ENCODE results near the gene KCNIP4. TPM values are rescaled to one million over a fixed set of nuclear protein-coding genes. Genes with fewer than 3 reads are reported as not detected.

Gene KCNIP4
- total and polyA plus RNA-seq, 2 experiments from 2014 or later, result 0.14 to 0.63 TPM

DNA sequence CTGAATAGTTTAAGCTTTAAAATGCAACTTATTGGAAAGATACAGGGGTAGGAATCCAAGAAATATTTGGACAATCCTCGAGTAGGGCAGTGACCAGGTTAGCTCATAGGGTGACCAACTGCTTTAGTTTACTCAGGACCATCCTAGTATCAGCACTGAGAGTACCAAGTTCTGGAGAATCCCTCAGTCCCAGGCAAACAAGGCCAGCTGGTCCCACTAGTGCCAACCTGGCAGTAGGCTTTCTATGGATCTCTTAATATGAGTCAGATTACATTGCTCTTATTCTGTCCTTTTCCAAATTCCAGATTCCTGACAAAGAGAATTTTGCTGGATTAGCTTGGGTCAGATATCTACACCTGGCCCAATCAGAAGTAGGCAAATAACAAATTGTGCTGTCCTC is 493.7 kb downstream of the KCNIP4 start:
- Histone ChIP-seq H3K4me1 (ENCODE audit: insufficient read depth) (no peaks in the 10 kb centered on the region), H3K4me2 (no peak overlapping the region), H3K36me3 (ENCODE audit: insufficient read depth) (no peaks in the 10 kb centered on the region), H4K20me1 (replicated peaks; ENCODE audit: insufficient read depth) (no peaks in the 10 kb centered on the region), H3K27ac (ENCODE audit: low read depth) (no peak overlapping the region), H3K9me2 (ENCODE audit: insufficient read depth) (no peaks in the 10 kb centered on the region), H3K4me3 (no peak overlapping the region), H3F3A (replicated peaks; ENCODE audit: low read depth) (no peaks in the 10 kb centered on the region), H3K27me3 (ENCODE audit: insufficient read depth) (no peaks in the 10 kb centered on the region), H3K79me2 (replicated peaks; ENCODE audit: insufficient read depth) (no peaks in the 10 kb centered on the region), H2AFZ (no peak overlapping the region)
- DNase-seq (ENCODE audit: low spot score) (no peak), ATAC-seq (no peak)
- Mint-ChIP-seq H3K36me3 (ENCODE audit: low read depth) (no peaks in the 10 kb centered on the region), H3K27me3 (ENCODE audit: insufficient read depth, low read depth, poor library complexity) (no peaks in the 10 kb centered on the region), H3K9me3 (no peaks in the 10 kb centered on the region), H3K4me1 (no peaks in the 10 kb centered on the region), H3K4me3 (no peak overlapping the region), H3K27ac (no peak overlapping the region)
- TF ChIP-seq, protein P1, sequence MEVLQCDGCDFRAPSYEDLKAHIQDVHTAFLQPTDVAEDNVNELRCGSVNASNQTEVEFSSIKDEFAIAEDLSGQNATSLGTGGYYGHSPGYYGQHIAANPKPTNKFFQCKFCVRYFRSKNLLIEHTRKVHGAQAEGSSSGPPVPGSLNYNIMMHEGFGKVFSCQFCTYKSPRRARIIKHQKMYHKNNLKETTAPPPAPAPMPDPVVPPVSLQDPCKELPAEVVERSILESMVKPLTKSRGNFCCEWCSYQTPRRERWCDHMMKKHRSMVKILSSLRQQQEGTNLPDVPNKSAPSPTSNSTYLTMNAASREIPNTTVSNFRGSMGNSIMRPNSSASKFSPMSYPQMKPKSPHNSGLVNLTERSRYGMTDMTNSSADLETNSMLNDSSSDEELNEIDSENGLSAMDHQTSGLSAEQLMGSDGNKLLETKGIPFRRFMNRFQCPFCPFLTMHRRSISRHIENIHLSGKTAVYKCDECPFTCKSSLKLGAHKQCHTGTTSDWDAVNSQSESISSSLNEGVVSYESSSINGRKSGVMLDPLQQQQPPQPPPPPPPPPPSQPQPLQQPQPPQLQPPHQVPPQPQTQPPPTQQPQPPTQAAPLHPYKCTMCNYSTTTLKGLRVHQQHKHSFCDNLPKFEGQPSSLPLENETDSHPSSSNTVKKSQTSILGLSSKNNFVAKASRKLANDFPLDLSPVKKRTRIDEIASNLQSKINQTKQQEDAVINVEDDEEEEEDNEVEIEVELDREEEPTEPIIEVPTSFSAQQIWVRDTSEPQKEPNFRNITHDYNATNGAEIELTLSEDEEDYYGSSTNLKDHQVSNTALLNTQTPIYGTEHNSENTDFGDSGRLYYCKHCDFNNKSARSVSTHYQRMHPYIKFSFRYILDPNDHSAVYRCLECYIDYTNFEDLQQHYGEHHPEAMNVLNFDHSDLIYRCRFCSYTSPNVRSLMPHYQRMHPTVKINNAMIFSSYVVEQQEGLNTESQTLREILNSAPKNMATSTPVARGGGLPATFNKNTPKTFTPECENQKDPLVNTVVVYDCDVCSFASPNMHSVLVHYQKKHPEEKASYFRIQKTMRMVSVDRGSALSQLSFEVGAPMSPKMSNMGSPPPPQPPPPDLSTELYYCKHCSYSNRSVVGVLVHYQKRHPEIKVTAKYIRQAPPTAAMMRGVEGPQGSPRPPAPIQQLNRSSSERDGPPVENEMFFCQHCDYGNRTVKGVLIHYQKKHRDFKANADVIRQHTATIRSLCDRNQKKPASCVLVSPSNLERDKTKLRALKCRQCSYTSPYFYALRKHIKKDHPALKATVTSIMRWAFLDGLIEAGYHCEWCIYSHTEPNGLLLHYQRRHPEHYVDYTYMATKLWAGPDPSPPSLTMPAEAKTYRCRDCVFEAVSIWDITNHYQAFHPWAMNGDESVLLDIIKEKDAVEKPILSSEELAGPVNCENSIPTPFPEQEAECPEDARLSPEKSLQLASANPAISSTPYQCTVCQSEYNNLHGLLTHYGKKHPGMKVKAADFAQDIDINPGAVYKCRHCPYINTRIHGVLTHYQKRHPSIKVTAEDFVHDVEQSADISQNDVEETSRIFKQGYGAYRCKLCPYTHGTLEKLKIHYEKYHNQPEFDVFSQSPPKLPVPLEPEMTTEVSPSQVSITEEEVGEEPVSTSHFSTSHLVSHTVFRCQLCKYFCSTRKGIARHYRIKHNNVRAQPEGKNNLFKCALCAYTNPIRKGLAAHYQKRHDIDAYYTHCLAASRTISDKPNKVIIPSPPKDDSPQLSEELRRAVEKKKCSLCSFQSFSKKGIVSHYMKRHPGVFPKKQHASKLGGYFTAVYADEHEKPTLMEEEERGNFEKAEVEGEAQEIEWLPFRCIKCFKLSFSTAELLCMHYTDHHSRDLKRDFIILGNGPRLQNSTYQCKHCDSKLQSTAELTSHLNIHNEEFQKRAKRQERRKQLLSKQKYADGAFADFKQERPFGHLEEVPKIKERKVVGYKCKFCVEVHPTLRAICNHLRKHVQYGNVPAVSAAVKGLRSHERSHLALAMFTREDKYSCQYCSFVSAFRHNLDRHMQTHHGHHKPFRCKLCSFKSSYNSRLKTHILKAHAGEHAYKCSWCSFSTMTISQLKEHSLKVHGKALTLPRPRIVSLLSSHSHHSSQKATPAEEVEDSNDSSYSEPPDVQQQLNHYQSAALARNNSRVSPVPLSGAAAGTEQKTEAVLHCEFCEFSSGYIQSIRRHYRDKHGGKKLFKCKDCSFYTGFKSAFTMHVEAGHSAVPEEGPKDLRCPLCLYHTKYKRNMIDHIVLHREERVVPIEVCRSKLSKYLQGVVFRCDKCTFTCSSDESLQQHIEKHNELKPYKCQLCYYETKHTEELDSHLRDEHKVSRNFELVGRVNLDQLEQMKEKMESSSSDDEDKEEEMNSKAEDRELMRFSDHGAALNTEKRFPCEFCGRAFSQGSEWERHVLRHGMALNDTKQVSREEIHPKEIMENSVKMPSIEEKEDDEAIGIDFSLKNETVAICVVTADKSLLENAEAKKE (CRISPR knock-in tag; IDR thresholded peaks at IDR 0.05), result no peak
- TF ChIP-seq EZH2 (IDR thresholded peaks at IDR 0.05; ENCODE audit: low read depth, unreplicated experiment) (no peak), JUNB (IDR thresholded peaks at IDR 0.05; ENCODE audit: unreplicated experiment) (no peak), ZNF114 (CRISPR knock-in tag; IDR thresholded peaks at IDR 0.05) (no peak), STAT1 (IDR thresholded peaks at IDR 0.05; ENCODE audit: unreplicated experiment) (no peak), CREB1 (CRISPR knock-in tag; IDR thresholded peaks at IDR 0.05; ENCODE audit: low read depth) (no peak), ZNF331 (CRISPR knock-in tag; IDR thresholded peaks at IDR 0.05; ENCODE audit: low read depth) (no peak), NANOG (IDR thresholded peaks at IDR 0.05; ENCODE audit: borderline replicate concordance) (no peak), EZH2phosphoT487 (IDR thresholded peaks at IDR 0.05; ENCODE audit: unreplicated experiment) (no peak), POLR2AphosphoS5 (IDR thresholded peaks at IDR 0.05; ENCODE audit: low read depth) (no peak)
- TF ChIP-seq, protein P2, sequence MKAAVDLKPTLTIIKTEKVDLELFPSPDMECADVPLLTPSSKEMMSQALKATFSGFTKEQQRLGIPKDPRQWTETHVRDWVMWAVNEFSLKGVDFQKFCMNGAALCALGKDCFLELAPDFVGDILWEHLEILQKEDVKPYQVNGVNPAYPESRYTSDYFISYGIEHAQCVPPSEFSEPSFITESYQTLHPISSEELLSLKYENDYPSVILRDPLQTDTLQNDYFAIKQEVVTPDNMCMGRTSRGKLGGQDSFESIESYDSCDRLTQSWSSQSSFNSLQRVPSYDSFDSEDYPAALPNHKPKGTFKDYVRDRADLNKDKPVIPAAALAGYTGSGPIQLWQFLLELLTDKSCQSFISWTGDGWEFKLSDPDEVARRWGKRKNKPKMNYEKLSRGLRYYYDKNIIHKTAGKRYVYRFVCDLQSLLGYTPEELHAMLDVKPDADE (IDR thresholded peaks at IDR 0.05), result no peak
- TF ChIP-seq, protein P3, sequence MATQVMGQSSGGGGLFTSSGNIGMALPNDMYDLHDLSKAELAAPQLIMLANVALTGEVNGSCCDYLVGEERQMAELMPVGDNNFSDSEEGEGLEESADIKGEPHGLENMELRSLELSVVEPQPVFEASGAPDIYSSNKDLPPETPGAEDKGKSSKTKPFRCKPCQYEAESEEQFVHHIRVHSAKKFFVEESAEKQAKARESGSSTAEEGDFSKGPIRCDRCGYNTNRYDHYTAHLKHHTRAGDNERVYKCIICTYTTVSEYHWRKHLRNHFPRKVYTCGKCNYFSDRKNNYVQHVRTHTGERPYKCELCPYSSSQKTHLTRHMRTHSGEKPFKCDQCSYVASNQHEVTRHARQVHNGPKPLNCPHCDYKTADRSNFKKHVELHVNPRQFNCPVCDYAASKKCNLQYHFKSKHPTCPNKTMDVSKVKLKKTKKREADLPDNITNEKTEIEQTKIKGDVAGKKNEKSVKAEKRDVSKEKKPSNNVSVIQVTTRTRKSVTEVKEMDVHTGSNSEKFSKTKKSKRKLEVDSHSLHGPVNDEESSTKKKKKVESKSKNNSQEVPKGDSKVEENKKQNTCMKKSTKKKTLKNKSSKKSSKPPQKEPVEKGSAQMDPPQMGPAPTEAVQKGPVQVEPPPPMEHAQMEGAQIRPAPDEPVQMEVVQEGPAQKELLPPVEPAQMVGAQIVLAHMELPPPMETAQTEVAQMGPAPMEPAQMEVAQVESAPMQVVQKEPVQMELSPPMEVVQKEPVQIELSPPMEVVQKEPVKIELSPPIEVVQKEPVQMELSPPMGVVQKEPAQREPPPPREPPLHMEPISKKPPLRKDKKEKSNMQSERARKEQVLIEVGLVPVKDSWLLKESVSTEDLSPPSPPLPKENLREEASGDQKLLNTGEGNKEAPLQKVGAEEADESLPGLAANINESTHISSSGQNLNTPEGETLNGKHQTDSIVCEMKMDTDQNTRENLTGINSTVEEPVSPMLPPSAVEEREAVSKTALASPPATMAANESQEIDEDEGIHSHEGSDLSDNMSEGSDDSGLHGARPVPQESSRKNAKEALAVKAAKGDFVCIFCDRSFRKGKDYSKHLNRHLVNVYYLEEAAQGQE (IDR thresholded peaks at IDR 0.05; ENCODE audit: unreplicated experiment), result no peak
- TF ChIP-seq, protein P4, sequence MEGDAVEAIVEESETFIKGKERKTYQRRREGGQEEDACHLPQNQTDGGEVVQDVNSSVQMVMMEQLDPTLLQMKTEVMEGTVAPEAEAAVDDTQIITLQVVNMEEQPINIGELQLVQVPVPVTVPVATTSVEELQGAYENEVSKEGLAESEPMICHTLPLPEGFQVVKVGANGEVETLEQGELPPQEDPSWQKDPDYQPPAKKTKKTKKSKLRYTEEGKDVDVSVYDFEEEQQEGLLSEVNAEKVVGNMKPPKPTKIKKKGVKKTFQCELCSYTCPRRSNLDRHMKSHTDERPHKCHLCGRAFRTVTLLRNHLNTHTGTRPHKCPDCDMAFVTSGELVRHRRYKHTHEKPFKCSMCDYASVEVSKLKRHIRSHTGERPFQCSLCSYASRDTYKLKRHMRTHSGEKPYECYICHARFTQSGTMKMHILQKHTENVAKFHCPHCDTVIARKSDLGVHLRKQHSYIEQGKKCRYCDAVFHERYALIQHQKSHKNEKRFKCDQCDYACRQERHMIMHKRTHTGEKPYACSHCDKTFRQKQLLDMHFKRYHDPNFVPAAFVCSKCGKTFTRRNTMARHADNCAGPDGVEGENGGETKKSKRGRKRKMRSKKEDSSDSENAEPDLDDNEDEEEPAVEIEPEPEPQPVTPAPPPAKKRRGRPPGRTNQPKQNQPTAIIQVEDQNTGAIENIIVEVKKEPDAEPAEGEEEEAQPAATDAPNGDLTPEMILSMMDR (conservative IDR thresholded peaks at IDR 0.05; ENCODE audit: low read depth in 2 of 2), result no peak
